ENCODE results near the gene ALCAM. TPM values are rescaled to one million over a fixed set of nuclear protein-coding genes. Genes with fewer than 3 reads are reported as not detected.

Gene ALCAM
- total RNA-seq, 4 donors from 2014 or later: 8.0 to 98.4 (median 11.4) TPM

- no peak for DNase-seq (ENCODE audit: low spot score)
- no peak for ATAC-seq (ENCODE audit: low FRiP score)
- TF ChIP-seq, protein P1, sequence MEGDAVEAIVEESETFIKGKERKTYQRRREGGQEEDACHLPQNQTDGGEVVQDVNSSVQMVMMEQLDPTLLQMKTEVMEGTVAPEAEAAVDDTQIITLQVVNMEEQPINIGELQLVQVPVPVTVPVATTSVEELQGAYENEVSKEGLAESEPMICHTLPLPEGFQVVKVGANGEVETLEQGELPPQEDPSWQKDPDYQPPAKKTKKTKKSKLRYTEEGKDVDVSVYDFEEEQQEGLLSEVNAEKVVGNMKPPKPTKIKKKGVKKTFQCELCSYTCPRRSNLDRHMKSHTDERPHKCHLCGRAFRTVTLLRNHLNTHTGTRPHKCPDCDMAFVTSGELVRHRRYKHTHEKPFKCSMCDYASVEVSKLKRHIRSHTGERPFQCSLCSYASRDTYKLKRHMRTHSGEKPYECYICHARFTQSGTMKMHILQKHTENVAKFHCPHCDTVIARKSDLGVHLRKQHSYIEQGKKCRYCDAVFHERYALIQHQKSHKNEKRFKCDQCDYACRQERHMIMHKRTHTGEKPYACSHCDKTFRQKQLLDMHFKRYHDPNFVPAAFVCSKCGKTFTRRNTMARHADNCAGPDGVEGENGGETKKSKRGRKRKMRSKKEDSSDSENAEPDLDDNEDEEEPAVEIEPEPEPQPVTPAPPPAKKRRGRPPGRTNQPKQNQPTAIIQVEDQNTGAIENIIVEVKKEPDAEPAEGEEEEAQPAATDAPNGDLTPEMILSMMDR (IDR thresholded peaks at IDR 0.05): no peak
Measured at GRCh38 chr3:105436687-105437086, 70.0 kb downstream of the ALCAM start.

GRCh38 chr3:105440113-105440512 lies 73.4 kb downstream of the ALCAM start:
- ATAC-seq (ENCODE audit: low FRiP score) (no peak), DNase-seq (ENCODE audit: low spot score) (no peak)
- TF ChIP-seq, protein P1 (IDR thresholded peaks at IDR 0.05): no peak

- no peak for ATAC-seq (ENCODE audit: low FRiP score)
- TF ChIP-seq, protein P1 (IDR thresholded peaks at IDR 0.05): no peak
- DNase-seq (ENCODE audit: low spot score): no peak
Measured at GRCh38 chr3:105444725-105445124, 78.0 kb downstream of the ALCAM start.

GRCh38 chr3:105448338-105448982 lies 81.8 kb downstream of the ALCAM start:
- DNase-seq (ENCODE audit: low spot score): no peak
- no peak for ATAC-seq (ENCODE audit: low FRiP score)
- TF ChIP-seq, protein P1 (IDR thresholded peaks at IDR 0.05): no peak

- TF ChIP-seq, protein P1 (IDR thresholded peaks at IDR 0.05): no peak
- DNase-seq (ENCODE audit: low spot score): no peak
- no peak for ATAC-seq (ENCODE audit: low FRiP score)
Measured at GRCh38 chr3:105449414-105449813, 82.7 kb downstream of the ALCAM start.

GRCh38 chr3:105456017-105456416 lies 89.3 kb downstream of the ALCAM start:
- no peak for DNase-seq (ENCODE audit: low spot score)
- TF ChIP-seq, protein P1 (IDR thresholded peaks at IDR 0.05): no peak
- no peak for ATAC-seq (ENCODE audit: low FRiP score)

DNA sequence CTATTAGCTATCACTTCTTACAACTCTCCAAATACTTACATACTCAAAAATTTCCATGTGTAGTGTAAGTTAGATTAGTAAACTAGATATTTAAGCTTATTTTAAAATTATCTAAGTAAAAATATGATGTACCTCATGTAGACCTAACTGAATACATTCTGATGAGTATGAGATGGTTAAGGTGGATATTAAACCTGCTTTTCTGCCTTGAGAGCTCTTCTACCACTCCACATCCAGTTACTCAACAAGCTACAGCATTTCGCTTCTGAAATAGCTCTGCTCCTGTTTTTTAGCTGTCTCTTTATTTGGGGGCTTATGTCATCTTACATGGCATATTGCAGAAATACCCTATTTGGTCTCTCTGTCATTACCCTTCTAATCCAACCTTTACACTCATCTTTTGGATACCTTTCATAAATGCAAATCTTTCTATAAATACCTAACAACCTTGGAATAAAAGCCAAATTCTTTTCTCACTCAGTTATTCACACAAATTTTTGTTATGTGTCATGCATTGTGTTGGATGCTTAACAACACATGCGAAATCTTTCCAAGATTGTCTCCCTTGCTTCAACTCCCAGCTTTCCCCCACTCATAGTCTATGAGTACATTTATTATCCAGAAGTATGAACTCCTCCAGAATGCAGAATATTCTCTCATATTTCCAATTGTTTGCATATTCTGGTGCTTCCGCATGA lies 92.0 kb downstream of the ALCAM start:
- no peak for DNase-seq (ENCODE audit: low spot score)
- TF ChIP-seq, protein P1 (IDR thresholded peaks at IDR 0.05): no peak
- no peak for ATAC-seq (ENCODE audit: low FRiP score)
